Measurements from ENCODE around the gene TTC5.

TTC5 gene

GRCh38 chr14:20262642-20263128 is 43.1 kb downstream of the TTC5 start:
- Mint-ChIP-seq H3K27me3 (no peaks in the 10 kb centered on the region), H3K27ac (no peak overlapping the region), H3K4me1 (no peaks in the 10 kb centered on the region), H3K9me3 (no peaks in the 10 kb centered on the region), H3K4me3 (no peak overlapping the region)
- ATAC-seq: no peak
- no peak for DNase-seq

- Mint-ChIP-seq H3K4me3 (no peak overlapping the region), H3K27me3 (no peaks in the 10 kb centered on the region), H3K27ac (no peak overlapping the region), H3K9me3 (peaks cover 6 to 23% of the 10 kb centered on the region in 2 donors), H3K4me1 (no peaks in the 10 kb centered on the region)
- ATAC-seq (no peak), DNase-seq (no peak)
Observed at GRCh38 chr14:20247646-20248246, 58.0 kb downstream of the TTC5 start.

Measured in stimulated activated naive CD8-positive, alpha-beta T cell treated with anti-CD3 and anti-CD28 coated beads, Interleukin-15, amount 100 ng/mL, for 72 hours (primary cell).